ENCODE results near the gene GLUL.

DNA sequence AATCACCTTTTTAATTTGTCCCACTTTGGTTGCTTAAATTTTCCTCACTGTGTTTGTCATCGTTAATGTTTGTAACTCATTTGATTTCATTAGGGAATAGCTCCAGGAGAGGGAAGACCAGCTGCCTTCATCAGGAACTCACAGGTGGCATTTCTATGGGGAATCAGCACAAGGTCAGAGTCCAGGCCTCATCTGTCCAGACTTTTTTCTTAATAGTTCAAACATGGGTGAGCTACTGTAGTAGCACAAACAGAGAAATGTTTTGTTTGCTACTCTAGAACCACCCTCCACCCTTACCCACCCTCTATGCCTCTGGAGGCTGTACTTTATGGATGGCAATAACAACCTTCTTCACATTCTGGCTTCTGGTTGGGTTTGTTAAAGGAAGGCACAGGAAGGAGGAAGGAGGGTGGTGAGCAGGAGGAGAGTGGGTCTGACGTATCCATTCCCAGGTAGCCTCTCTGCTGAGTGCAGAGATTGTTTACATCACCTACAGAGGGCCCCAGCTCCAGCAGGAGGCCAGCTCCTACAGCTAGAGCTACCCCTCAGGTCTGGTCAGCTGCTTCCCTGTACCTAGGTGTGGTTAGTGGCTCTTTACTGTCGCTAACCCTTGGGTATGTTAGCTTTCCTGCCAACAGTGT is 17.0 kb upstream of the GLUL start:
- TF ChIP-seq, protein P1, sequence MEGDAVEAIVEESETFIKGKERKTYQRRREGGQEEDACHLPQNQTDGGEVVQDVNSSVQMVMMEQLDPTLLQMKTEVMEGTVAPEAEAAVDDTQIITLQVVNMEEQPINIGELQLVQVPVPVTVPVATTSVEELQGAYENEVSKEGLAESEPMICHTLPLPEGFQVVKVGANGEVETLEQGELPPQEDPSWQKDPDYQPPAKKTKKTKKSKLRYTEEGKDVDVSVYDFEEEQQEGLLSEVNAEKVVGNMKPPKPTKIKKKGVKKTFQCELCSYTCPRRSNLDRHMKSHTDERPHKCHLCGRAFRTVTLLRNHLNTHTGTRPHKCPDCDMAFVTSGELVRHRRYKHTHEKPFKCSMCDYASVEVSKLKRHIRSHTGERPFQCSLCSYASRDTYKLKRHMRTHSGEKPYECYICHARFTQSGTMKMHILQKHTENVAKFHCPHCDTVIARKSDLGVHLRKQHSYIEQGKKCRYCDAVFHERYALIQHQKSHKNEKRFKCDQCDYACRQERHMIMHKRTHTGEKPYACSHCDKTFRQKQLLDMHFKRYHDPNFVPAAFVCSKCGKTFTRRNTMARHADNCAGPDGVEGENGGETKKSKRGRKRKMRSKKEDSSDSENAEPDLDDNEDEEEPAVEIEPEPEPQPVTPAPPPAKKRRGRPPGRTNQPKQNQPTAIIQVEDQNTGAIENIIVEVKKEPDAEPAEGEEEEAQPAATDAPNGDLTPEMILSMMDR (conservative IDR thresholded peaks at IDR 0.05 in 1 of 2, IDR thresholded peaks at IDR 0.05 in 1 of 2; ENCODE audit: extremely low read depth in 1 of 2, insufficient read depth in 1 of 2, low read depth in 1 of 2, low read length in 2 of 2): no peak
- TF ChIP-seq EZH2 (IDR thresholded peaks at IDR 0.05; ENCODE audit: borderline replicate concordance, low read length): no peak
